Smooth muscle cell (in vitro differentiated cells): ENCODE measurements around the gene CNOT10. TPM values are rescaled to one million over a fixed set of nuclear protein-coding genes. Genes with fewer than 3 reads are reported as not detected.

Experiments
- DNase-seq: peaks from one replicate; lab custom pipeline; 2025; ENCODE audit not compliant: unreplicated experiment; lab: John Stamatoyannopoulos, UW
- H2AFZ ChIP-seq: fragments of 200-600 bp; sonication (generic); 2 replicates; pipeline ENCODE4 v1.6.0; 2016; ENCODE audit warnings: antibody characterized with exemption, low read depth, mild to moderate bottlenecking
- H3F3A ChIP-seq: fragments of 200-600 bp; sonication (generic); 2 replicates; pipeline ENCODE4 v1.6.0; 2017; ENCODE audit warnings: antibody characterized with exemption, low read depth
- H3K27ac ChIP-seq: fragments of 200-600 bp; sonication (generic); 2 replicates; pipeline ENCODE4 v1.5.1; 2016; ENCODE audit warnings: low read depth, mild to moderate bottlenecking
- H3K27me3 ChIP-seq: fragments of 200-600 bp; sonication (generic); 2 replicates; pipeline ENCODE4 v1.6.1; 2016; ENCODE audit warnings: low read depth, mild to moderate bottlenecking
- H3K36me3 ChIP-seq: fragments of 200-600 bp; sonication (generic); 2 replicates; pipeline ENCODE4 v1.5.1; 2016; ENCODE audit warnings: low read depth
- H3K4me1 ChIP-seq: fragments of 200-600 bp; sonication (generic); 2 replicates; pipeline ENCODE4 v1.5.1; 2016; ENCODE audit warnings: low read depth
- H3K4me2 ChIP-seq: fragments of 200-600 bp; sonication (generic); 2 replicates; pipeline ENCODE4 v1.6.0; 2016; ENCODE audit warnings: mild to moderate bottlenecking
- H3K4me3 ChIP-seq: fragments of 200-600 bp; sonication (generic); 2 replicates; pipeline ENCODE4 v1.5.1; 2016; ENCODE audit warnings: mild to moderate bottlenecking
- H3K79me2 ChIP-seq: fragments of 200-600 bp; sonication (generic); 2 replicates; pipeline ENCODE4 v1.6.0; 2016; ENCODE audit warnings: low read depth, mild to moderate bottlenecking
- H3K9ac ChIP-seq: fragments of 200-600 bp; sonication (generic); 2 replicates; pipeline ENCODE4 v1.6.0; 2016; ENCODE audit warnings: low read depth
- H3K9me3 ChIP-seq: fragments of 200-600 bp; sonication (generic); replicated peaks from 2 replicates; pipeline ENCODE4 v1.5.1; 2016; ENCODE audit warnings: low read depth
- H4K20me1 ChIP-seq: fragments of 200-600 bp; sonication (generic); 2 replicates; pipeline ENCODE4 v1.6.0; 2016; ENCODE audit warnings: low read depth
- CTCF ChIP-seq: fragments of 200-600 bp; sonication (generic); IDR thresholded peaks from 2 replicates; pipeline ENCODE4 v1.5.1; 2017; ENCODE audit warnings: borderline replicate concordance, mild to moderate bottlenecking, antibody characterized with exemption; ENCODE audit not compliant: insufficient read depth, poor library complexity, severe bottlenecking
- WGBS: methylation state at CpG from one replicate; pipeline ENCODE4 v1.1.7; 2016; ENCODE audit warnings: low lambda C conversion rate; 5-methylcytosine and 5-hydroxymethylcytosine counted together
- polyA plus RNA-seq: library from polyadenylated mRNA; unstranded; fragments of >200 nt; fragmentation: Nextera tagmentation; extraction: Ambion mirVana; gene quantifications from 2 replicates; pipeline ENCODE4 v1.2.1, GENCODE V29; 2016
- total RNA-seq: library from RNA; depleted of rRNA; stranded (reverse); fragments of >200 nt; gene quantifications from 2 replicates; pipeline ENCODE4 v1.2.3, GENCODE V29; 2014

The CNOT10 gene
- total and polyA plus RNA-seq, 2 experiments from 2014 or later: 19.4 to 22.9 TPM

- peaks cover 13% of the 10 kb centered on the region for H3K4me1 ChIP-seq
- H3K4me3 ChIP-seq: no peak overlapping the region
- H4K20me1 ChIP-seq: no peaks in the 10 kb centered on the region
- H2AFZ ChIP-seq: no peak overlapping the region
- TF ChIP-seq CTCF: no peak
- H3K4me2 ChIP-seq: no peak overlapping the region
- DNase-seq: no peak
- H3K27ac ChIP-seq: no peak overlapping the region
- H3K27me3 ChIP-seq: peaks cover 12% of the 10 kb centered on the region
- no peaks in the 10 kb centered on the region for H3F3A ChIP-seq
- WGBS: 93% methylated on average over 4 of the region's 4 CpGs
- no peaks in the 10 kb centered on the region for H3K36me3 ChIP-seq
- no peaks in the 10 kb centered on the region for H3K9me3 ChIP-seq
- no peaks in the 10 kb centered on the region for H3K79me2 ChIP-seq
- H3K9ac ChIP-seq: no peak overlapping the region
Measured at GRCh38 chr3:32778389-32778788, 93.4 kb downstream of the CNOT10 start.

- 50% methylated on average over 10 of the region's 10 CpGs for WGBS
- no peak overlapping the region for H3K9ac ChIP-seq
- H3K9me3 ChIP-seq: no peaks in the 10 kb centered on the region
- no peak overlapping the region for H2AFZ ChIP-seq
- H3K79me2 ChIP-seq: no peaks in the 10 kb centered on the region
- no peaks in the 10 kb centered on the region for H4K20me1 ChIP-seq
- H3K27ac ChIP-seq: no peak overlapping the region
- H3K4me3 ChIP-seq: peak overlapping the region; percentile 61
- peak overlapping the region; percentile 90 for H3K4me2 ChIP-seq
- no peak for DNase-seq
- no peaks in the 10 kb centered on the region for H3F3A ChIP-seq
- peaks cover 13% of the 10 kb centered on the region for H3K4me1 ChIP-seq
- no peak for TF ChIP-seq CTCF
- no peaks in the 10 kb centered on the region for H3K36me3 ChIP-seq
- H3K27me3 ChIP-seq: peaks cover 12% of the 10 kb centered on the region
Measured at GRCh38 chr3:32780071-32780734, 95.2 kb downstream of the CNOT10 start.

GRCh38 chr3:32780735-32781210, 95.8 kb downstream of the CNOT10 start:
- H3K9ac ChIP-seq: peak overlapping the region; percentile 9
- no peaks in the 10 kb centered on the region for H3F3A ChIP-seq
- H3K4me3 ChIP-seq: peak overlapping the region; percentile 61
- no peaks in the 10 kb centered on the region for H4K20me1 ChIP-seq
- H3K36me3 ChIP-seq: no peaks in the 10 kb centered on the region
- 2% methylated on average over 35 of the region's 36 CpGs for WGBS
- peak overlapping the region; percentile 90 for H3K4me2 ChIP-seq
- H3K27ac ChIP-seq: no peak overlapping the region
- peak overlapping the region; percentile 72 for H2AFZ ChIP-seq
- no peak for TF ChIP-seq CTCF
- H3K9me3 ChIP-seq: no peaks in the 10 kb centered on the region
- peaks cover 13% of the 10 kb centered on the region for H3K4me1 ChIP-seq
- DNase-seq: peak; percentile 30
- no peaks in the 10 kb centered on the region for H3K79me2 ChIP-seq
- H3K27me3 ChIP-seq: peaks cover 12% of the 10 kb centered on the region
